ENCODE results near the gene RAI1.
"Not testable (repeated sequence)": the region's sequence is repeated elsewhere in the genome, so short reads cannot be mapped to it uniquely, and the experiment has no call there.

The RAI1 gene

DNA sequence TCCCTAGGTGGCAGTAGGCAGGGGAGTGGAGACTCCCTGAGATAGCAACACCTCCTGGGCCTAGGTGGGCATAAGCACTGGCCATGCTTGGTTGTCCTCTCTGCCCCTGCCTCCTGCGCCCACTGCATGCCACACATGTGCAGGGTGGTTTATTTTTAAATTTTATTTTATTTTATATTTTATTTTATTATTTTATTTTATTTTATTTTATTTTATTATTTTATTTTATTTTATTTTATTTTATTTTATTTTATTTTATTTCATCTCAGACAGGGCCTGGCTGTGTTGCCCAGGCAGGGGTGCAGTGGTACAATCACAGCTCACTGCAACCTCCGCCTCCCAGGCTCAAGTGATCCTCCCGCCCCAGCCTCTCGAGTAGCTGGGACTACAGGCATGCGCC, 126.9 kb downstream of the RAI1 start:
- not testable (repeated sequence) for DNase-seq

DNA sequence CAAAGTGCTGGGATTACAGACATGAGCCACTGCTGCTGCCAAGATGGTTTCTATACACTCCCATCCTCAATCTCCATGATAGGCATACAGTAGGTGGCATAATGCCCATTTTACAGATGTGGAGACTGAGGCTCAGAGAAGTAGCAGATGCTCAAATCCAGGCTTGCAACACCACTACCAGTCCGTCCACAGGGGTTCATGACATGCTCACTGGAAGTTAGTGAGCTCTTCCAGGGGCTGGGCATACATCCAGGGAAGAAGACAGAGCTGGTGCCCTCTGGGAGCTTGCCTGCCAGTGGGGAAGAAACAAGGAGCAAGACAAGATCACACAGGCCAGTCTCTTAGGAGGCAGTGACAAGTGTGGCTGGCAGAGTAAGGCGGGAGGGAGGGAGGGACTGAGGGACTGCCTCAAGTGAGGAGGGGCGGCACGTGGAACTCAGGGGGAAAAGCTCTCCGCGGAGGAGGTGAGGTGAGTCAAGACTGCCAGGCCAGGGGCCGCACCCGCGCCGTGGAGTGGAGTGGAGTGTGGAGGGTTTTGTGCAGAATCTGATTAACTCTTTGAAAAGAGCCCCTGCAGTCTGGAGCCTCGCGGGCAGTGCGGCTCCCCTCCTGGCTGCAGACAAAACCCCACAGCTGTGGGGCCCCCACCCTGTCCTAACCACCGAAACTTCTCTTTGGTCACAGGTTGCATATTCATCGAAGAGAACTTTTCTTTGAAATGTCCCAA, 127.6 kb downstream of the RAI1 start:
- DNase-seq: no peak

GRCh38 chr17:17809531-17810083, 128.3 kb downstream of the RAI1 start:
- no peak for DNase-seq

DNA sequence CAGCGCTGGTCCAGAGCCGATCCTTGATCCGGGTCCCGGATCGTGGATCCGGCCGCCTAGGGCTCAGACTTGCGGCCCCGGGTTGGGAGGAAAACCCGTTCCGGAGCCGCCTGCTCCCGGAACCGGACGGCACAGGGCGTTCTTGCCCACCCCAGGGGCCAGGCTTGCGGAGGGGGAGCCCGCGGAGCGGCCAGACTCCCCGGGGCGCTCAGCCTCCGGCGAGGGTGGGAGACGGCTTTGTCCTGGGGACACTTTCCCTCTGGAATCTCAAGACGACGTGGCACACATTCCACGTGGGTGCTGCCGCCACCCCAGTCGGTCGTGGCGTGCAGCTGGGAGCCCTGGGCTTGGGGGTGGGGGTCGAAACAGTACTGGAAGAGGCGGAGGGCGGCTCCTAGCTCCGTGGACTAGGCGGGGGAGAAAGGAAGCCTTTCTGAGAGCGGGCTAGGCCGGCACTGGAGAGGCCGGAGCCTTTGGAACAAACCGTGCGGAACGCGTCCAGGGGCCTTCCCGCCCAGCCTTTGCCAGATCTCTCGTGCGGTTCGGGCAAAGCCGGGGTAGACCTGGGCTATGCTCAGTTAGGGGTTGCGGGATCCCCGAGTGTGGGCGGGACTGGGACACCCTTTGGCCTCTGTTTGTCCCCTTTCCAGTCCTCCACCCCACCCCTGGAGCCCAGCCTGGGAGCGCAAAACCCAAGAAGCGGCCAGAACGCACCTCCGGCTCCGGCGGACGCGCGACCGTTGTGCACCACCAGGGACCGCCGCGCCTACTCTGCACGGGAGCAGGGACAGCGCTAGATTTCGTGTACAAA, 129.0 kb downstream of the RAI1 start:
- no peak for DNase-seq

DNA sequence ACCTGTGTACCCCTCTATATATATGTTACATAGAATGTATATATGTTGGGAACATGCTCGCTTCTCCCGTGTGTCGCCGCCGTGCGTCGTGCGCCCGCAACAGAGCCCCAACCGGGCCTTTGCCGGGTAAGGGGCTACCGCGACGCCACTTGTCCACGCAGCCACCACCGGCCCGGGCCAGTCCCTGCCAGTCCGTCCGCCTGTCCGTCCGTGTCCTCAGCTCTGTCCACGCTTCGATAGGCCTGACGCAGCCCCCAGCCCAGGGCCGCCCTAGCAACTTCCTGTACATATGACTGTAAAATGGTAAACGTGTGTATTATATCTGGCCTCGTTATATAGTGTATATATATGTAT, 129.6 kb downstream of the RAI1 start:
- DNase-seq: no peak

- no peak for DNase-seq
Measured at GRCh38 chr17:17811381-17812210, 130.3 kb downstream of the RAI1 start.

DNA sequence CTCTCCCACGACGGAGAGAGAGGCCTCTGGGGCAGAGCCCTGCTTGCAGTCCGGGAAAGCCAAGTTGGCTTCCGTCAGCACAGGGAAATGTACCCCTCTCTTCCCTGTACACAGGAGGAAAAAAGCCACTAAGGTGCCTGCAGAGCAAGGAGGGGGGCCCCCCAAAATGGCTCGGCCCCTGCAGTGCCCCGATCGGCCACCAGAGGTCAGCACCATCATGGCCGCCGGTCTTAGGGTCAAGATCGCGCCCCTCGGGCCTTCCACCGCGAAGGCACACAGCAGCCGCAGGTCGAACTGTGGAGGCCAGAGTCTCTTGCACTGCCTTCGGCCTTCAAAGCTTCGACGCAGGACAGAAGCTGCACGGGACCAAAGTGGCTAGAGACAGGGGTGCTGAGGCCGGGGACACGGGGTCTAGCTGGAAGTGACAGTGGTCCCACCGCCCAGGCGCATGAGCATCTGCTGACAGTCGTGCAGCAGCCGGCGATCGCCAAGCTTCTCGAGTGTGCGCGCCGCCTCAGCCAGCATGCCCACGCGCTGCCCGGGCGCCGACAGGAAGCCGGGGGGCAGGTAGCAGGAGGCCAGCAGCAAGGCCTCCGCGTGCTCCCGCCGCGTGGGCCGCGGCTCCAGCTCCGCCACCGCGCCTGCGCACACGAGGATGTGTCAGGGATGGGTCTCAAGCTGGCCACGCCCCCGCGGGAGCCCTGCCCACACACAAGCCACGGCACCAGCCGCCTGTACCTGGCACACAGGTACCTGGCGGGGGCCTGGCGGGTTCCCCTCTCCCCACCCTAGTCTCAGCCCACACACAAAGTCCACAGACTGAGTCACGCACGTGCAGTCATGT, 131.2 kb downstream of the RAI1 start:
- DNase-seq: peak; percentile 9

GRCh38 chr17:17813055-17813724, 131.9 kb downstream of the RAI1 start:
- no peak for DNase-seq

- no peak for DNase-seq
Measured at GRCh38 chr17:17813725-17814095, 132.5 kb downstream of the RAI1 start.

DNA sequence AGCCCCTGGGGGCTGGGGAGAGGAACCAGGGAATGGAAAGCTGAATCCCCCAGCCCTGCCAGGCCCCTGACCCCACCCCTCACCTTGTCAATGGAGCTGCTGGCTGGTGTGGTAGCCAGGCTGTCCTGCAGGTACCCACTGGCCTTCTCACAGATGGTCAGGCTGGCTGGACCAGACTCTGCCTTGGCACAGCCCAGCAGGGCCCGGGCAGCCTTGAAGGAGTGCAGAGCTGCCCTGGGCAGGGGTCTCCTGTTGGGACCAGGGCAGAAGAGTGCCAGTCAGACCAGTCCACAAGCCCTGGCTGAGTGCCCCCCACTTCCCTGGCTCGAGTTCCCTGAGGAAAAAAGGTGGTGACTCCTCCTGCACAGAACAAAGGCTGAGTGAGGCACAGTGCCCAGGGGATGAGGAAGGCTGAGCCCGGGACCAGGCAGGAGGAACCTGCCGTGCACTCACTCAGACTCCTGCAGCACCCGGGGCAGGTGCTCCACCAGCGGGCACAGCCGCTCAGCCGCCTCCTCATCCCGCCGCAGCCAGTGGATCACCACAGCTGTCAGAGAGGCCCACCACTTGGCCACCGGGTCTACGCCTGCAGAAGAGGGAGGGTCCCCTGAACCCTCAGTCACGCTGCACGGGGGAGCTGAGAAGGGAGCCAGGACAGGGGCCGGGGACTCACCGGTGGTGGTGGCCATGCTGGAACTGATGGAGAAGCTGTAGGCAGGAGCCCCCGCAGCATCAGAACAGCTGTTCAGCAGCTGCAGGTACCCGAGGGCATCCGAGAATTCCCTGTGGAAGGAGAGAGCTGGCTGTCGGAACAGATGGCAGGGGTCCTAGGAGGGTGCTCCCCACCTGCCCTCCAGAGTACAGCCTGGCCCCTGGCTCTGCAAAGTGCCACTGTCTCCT, 133.2 kb downstream of the RAI1 start:
- no peak for DNase-seq

GRCh38 chr17:17815062-17815406, 133.8 kb downstream of the RAI1 start:
- DNase-seq: no peak

DNA sequence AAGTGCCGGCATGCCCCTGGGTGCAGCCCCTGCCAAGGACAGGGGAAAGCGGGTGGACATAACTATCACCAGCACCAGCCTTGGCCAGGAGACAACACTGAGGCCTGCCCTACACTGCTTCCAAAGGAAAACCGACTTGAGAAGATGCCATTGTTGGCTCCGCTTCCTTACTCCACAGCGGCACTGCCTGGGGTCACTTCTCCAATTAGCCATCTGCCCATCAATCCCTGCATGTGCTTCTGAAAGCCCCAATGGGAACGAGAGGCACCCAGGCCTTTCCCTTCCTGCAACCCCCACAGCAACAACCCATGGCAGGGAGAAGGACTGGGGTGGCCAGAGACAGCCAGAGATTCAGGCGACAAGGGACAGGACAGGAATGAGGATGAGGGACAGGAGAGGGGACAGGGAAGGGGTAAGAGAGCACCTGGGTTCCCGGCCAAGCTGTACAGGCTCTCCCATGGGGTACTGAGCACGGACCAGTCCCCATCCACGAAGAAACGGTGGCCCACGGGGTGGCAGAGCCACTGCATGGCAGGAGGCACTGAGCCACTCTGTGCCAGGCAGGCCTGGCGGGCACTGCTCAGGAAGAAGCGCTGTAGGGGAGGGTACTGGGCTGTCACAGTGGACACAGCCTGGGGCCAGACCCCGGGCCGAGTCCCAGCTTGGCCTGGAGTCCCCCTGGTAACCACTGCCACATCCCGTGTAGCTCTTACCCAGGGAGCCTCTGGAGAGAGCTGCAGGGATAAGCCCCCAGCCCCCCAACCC, 134.4 kb downstream of the RAI1 start:
- DNase-seq: no peak

- no peak for DNase-seq
Measured at GRCh38 chr17:17816240-17816814, 135.1 kb downstream of the RAI1 start.

DNA sequence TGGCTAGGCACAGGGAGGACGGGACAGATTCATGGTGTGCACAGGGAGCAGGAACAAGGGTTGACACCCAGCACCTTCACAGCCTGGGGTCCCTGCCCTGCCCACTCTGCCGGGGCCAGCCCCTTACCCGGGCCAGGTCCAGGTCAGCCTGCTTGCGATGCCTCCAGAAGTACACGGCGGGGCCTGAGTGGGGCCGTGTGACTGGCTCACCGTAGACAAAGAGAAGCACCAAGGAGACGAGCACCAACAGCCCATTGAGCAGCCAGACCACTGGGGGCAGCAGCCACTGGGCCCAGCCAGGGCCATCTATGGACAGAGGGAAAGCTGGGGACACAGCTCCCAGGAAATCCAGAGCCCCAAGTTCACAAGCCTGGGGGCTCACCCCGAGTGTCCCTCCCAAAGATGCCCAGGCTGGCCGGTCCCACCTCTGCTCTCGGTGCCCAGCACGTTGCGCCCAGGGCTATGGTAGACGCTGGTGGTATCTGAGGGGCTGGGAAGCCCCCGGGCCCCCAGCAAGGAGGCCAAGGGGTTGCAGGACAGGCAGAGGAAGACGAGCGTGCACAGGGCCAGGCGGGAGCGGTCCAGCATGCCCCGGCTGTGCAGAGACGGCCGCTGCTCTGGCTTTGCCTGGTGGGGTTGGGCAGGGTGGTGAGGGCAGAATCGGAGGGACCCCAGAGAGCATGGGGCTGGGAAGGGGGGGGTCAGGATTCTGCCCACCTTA, 135.7 kb downstream of the RAI1 start:
- no peak for DNase-seq

DNA sequence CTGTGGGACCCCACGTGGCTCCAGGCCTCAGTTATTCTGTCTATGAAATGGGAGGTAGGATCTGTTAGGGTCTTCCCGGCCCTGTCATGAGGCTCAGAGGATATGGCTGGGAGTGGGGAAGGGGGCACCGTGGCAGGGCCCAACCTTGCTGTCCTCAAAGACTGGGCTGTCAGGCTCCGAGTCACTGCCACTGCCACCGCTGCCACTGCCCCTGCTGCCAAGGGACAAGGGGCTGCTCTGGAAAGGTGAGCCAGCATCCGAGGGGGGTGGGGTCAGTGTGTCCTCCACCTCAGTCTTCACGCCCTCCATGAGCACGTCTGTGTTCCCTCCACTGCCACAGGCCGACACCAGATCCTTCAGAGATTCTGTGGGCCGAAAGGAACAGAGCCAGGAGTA, 136.3 kb downstream of the RAI1 start:
- no peak for DNase-seq

DNA sequence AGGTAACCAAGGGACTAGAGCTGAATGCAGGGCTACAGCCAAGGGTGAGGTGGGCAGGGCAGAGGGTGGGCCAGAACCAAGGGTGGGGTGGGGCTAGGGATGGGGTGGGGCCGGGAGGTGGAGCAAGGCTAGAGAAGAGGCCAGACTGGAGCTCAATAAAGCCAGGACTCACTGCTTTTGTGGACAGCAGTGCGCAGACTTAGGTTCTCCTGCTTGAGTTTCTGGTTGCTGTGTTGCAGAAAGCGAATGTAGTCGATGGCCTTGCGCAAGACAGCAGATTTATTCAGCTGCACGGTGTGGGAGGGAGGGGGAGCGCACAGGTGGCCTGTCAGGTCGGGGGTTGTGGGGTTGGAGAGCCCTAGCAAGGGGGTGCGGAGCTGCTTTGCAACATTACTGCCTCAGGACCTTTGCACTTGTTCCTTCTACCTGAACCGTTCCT, 136.8 kb downstream of the RAI1 start:
- DNase-seq: no peak

GRCh38 chr17:17819111-17819510, 137.9 kb downstream of the RAI1 start:
- no peak for DNase-seq

DNA sequence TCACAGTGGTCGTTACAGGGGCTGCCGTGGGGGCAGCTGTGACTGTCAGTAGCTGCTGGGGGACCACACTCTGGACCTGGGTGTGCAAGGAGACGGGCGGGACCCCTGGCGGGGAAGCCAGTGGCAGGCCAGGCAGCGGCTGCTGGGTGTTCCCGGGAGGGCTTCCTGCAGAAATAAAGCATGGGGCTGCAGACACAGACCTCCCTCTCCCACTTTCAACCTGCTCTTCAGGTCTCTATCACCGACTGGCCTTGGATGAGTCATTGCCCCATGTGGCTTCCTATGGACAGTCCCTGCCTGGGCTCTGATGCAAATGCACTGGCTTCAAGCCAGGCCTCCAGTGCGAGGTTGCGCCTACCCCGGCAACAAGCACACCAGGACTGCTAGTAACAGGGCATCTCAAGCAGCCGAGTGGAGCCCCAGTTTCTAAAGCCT, 138.3 kb downstream of the RAI1 start:
- no peak for DNase-seq

DNA sequence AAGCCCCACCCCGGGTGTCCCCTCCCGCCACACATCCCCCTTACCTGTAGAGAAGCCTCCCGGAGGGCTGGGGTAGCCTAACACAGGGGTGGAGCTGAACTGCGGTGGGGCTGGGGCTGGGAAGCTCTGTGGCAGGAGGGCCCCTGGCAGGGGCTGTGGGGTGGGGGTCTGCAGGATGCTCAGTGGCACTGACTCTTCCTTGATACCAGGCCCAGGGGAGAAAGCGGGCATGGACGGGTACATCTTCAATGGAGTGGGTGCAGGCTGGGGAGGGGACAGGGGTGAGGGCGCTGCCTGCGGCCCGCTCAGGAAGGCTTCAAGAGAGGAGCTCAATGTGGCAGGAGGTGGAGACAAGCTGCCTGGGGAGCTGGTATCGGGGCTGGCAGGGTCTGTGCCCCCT, 138.8 kb downstream of the RAI1 start:
- DNase-seq: no peak
